Activated naive CD4-positive, alpha-beta T cell treated with anti-CD3 and anti-CD28 coated beads, Interleukin-2, amount 50 U/mL, for 72 hours (primary cell): ENCODE measurements around the gene HOMER3. TPM values are rescaled to one million over a fixed set of nuclear protein-coding genes. Genes with fewer than 3 reads are reported as not detected.

ENCODE experiments used
- ATAC-seq, 2 donors: fragments of 150-1000 bp; cut with Tn5 transposase; 2 replicates each; pipeline ENCODE4 v1.10.0; 2021; ENCODE audit warnings: mild to moderate bottlenecking in 2 of 2, moderate library complexity in 2 of 2
- DNase-seq, 2 donors: peaks; one replicate each; pipeline ENCODE4 v3.0.0; 2021 to 2022; ENCODE audit warnings: low spot score in 2 of 2
- H3K27ac Mint-ChIP-seq, 2 donors: one replicate each; pipeline ENCODE4 v1.8.0; 2022; ENCODE audit warnings: mild to moderate bottlenecking in 2 of 2, mixed read lengths in 2 of 2
- H3K36me3 Mint-ChIP-seq, 2 donors: one replicate each; pipeline ENCODE4 v1.8.0; 2022; ENCODE audit warnings: mixed read lengths in 2 of 2
- H3K9me3 Mint-ChIP-seq, 2 donors: one replicate each; pipeline ENCODE4 v1.8.0; 2022; ENCODE audit warnings: mixed read lengths in 2 of 2
- total RNA-seq, 2 donors: library from RNA; stranded (reverse); gene quantifications; one replicate each; pipeline ENCODE4 v1.2.3, GENCODE V29; 2022

HOMER3 gene
- total RNA-seq, 2 donors from 2014 or later: 0.36 to 1.0 TPM

- no peaks in the 10 kb centered on the region for H3K36me3 Mint-ChIP-seq
- ATAC-seq (peak; percentile 49 to 61), DNase-seq (no peak)
- H3K27ac Mint-ChIP-seq: no peak overlapping the region
- no peaks in the 10 kb centered on the region for H3K9me3 Mint-ChIP-seq
These were observed 61.2 kb downstream of the HOMER3 start for GRCh38 chr19:18879579-18880373.

Other genes starting within 250 kb of the HOMER3 start
- not detected for gene COMP, start 149.9 kb downstream of the HOMER3 start, total RNA-seq
- 100 to 1,000 TPM in 1 of 2 donors, 10 to 100 TPM in 1; 81.6 to 109 TPM for gene UPF1, start 109.3 kb downstream of the HOMER3 start, total RNA-seq
- under 1 TPM in 1 of 2 donors, not detected in 1; 0.21 TPM for gene CERS1, start 45.1 kb downstream of the HOMER3 start, total RNA-seq
- gene COPE, start 21.8 kb downstream of the HOMER3 start, total RNA-seq: 100 to 1,000 TPM; 147 to 190 TPM
- gene DDX49, start 21.5 kb downstream of the HOMER3 start, total RNA-seq: 10 to 100 TPM; 46.7 to 51.2 TPM
- gene SUGP2, start 92.3 kb upstream of the HOMER3 start, total RNA-seq: 100 to 1,000 TPM; 119 to 248 TPM
- 10 to 100 TPM; 22.4 to 34.8 TPM for gene ARMC6, start 92.4 kb upstream of the HOMER3 start, total RNA-seq
- gene SLC25A42, start 122.8 kb upstream of the HOMER3 start, total RNA-seq: 10 to 100 TPM; 15.1 to 19.2 TPM
- gene TMEM161A, start 197.3 kb upstream of the HOMER3 start, total RNA-seq: 10 to 100 TPM; 22.9 to 28.2 TPM
- gene MEF2B, start 229.0 kb upstream of the HOMER3 start, total RNA-seq: 1 to 10 TPM; 2.4 to 3.4 TPM